Effector memory CD8-positive, alpha-beta T cell (primary cell): ENCODE results near the gene GGACT.

Experiments
- ATAC-seq: fragments of 150-1000 bp; cut with Tn5 transposase; replicated peaks from 2 replicates; pipeline ENCODE4 v1.10.0; 2021; ENCODE audit warnings: mild to moderate bottlenecking, moderate library complexity
- DNase-seq, 3 experiments: peaks; one replicate each; pipeline ENCODE4 v3.0.0; 2021
- H3K27ac Mint-ChIP-seq, 2 donors: one replicate each; pipeline ENCODE4 v1.8.0; 2022; ENCODE audit warnings: mild to moderate bottlenecking in 2 of 2, mixed read lengths in 2 of 2, moderate library complexity in 2 of 2
- H3K27me3 Mint-ChIP-seq, 2 donors: one replicate each; pipeline ENCODE4 v1.8.0; 2022; ENCODE audit warnings: mixed read lengths in 2 of 2
- H3K36me3 Mint-ChIP-seq: one replicate; pipeline ENCODE4 v1.8.0; 2022; ENCODE audit warnings: mild to moderate bottlenecking, moderate library complexity, mixed read lengths; ENCODE audit not compliant: insufficient read depth
- H3K4me1 Mint-ChIP-seq, 2 donors: one replicate each; pipeline ENCODE4 v1.8.0; 2022; ENCODE audit warnings: low read depth in 2 of 2, mixed read lengths in 2 of 2
- H3K4me3 Mint-ChIP-seq, 2 donors: one replicate each; pipeline ENCODE4 v1.8.0; 2022; ENCODE audit warnings: mild to moderate bottlenecking in 2 of 2, mixed read lengths in 2 of 2, moderate library complexity in 2 of 2
- H3K9me3 Mint-ChIP-seq, 2 donors: one replicate each; pipeline ENCODE4 v1.8.0; 2022; ENCODE audit warnings: mixed read lengths in 2 of 2

The GGACT gene

GRCh38 chr13:100517728-100518127 is 70.9 kb downstream of the GGACT start:
- ATAC-seq (peak; percentile 42), DNase-seq (no peak)
- Mint-ChIP-seq H3K27me3 (no peaks in the 10 kb centered on the region), H3K9me3 (no peaks in the 10 kb centered on the region), H3K36me3 (peaks cover 2% of the 10 kb centered on the region), H3K4me3 (peak overlapping the region; percentile 27 to 51), H3K4me1 (peaks cover 5 to 12% of the 10 kb centered on the region in 2 donors), H3K27ac (peak overlapping the region in 1 of 2 donors; percentile 27)

- Mint-ChIP-seq H3K4me1 (peaks cover 5 to 12% of the 10 kb centered on the region in 2 donors), H3K4me3 (peak overlapping the region in 1 of 2 donors; percentile 51), H3K27me3 (no peaks in the 10 kb centered on the region), H3K9me3 (no peaks in the 10 kb centered on the region), H3K36me3 (peaks cover 2% of the 10 kb centered on the region), H3K27ac (peak overlapping the region in 1 of 2 donors; percentile 27)
- DNase-seq (no peak), ATAC-seq (no peak)
Measured at GRCh38 chr13:100517135-100517534, 71.5 kb downstream of the GGACT start.

GRCh38 chr13:100515410-100515800 is 73.2 kb downstream of the GGACT start:
- DNase-seq: no peak
- H3K9me3 Mint-ChIP-seq: no peaks in the 10 kb centered on the region

GRCh38 chr13:100514788-100515409 is 73.7 kb downstream of the GGACT start:
- H3K4me3 Mint-ChIP-seq: no peak overlapping the region
- ATAC-seq (peak; percentile 98), DNase-seq (peak; percentile 65 to 75 (median 68))
- peaks cover 2% of the 10 kb centered on the region for H3K36me3 Mint-ChIP-seq
- H3K9me3 Mint-ChIP-seq: no peaks in the 10 kb centered on the region
- H3K4me1 Mint-ChIP-seq: peaks cover 5 to 8% of the 10 kb centered on the region in 2 donors
- H3K27ac Mint-ChIP-seq: no peak overlapping the region
- no peaks in the 10 kb centered on the region for H3K27me3 Mint-ChIP-seq

More at GRCh38 chr13:100515410-100515800, 73.2 kb downstream of the GGACT start:
- H3K4me3 Mint-ChIP-seq: no peak overlapping the region
- no peaks in the 10 kb centered on the region for H3K27me3 Mint-ChIP-seq
- peaks cover 2% of the 10 kb centered on the region for H3K36me3 Mint-ChIP-seq
- H3K4me1 Mint-ChIP-seq: peaks cover 5 to 8% of the 10 kb centered on the region in 2 donors
- peak overlapping the region in 1 of 2 donors; percentile 13 for H3K27ac Mint-ChIP-seq
- no peak for ATAC-seq

GRCh38 chr13:100513987-100514670 is 74.5 kb downstream of the GGACT start:
- ATAC-seq (no peak), DNase-seq (no peak)
- Mint-ChIP-seq H3K27ac (no peak overlapping the region), H3K4me1 (peaks cover 5 to 8% of the 10 kb centered on the region in 2 donors), H3K4me3 (no peak overlapping the region), H3K27me3 (no peaks in the 10 kb centered on the region), H3K36me3 (peaks cover 2% of the 10 kb centered on the region), H3K9me3 (no peaks in the 10 kb centered on the region)

- no peak for DNase-seq
- Mint-ChIP-seq H3K9me3 (no peaks in the 10 kb centered on the region), H3K4me3 (no peak overlapping the region), H3K27ac (peak overlapping the region in 1 of 2 donors; percentile 38), H3K36me3 (peaks cover 2% of the 10 kb centered on the region), H3K27me3 (no peaks in the 10 kb centered on the region), H3K4me1 (peaks cover 5 to 8% of the 10 kb centered on the region in 2 donors)
- no peak for ATAC-seq
Measured at GRCh38 chr13:100513171-100513570, 75.4 kb downstream of the GGACT start.

- H3K9me3 Mint-ChIP-seq: no peaks in the 10 kb centered on the region
- H3K4me1 Mint-ChIP-seq: peaks cover 3% of the 10 kb centered on the region in 2 donors
- H3K4me3 Mint-ChIP-seq: no peak overlapping the region
- DNase-seq (no peak), ATAC-seq (no peak)
- no peaks in the 10 kb centered on the region for H3K27me3 Mint-ChIP-seq
- H3K36me3 Mint-ChIP-seq: peaks cover 2% of the 10 kb centered on the region
- no peak overlapping the region for H3K27ac Mint-ChIP-seq
Measured at GRCh38 chr13:100512422-100512821, 76.2 kb downstream of the GGACT start.

- Mint-ChIP-seq H3K4me3 (no peak overlapping the region), H3K4me1 (peaks cover 4 to 7% of the 10 kb centered on the region in 2 donors), H3K27ac (no peak overlapping the region), H3K36me3 (no peaks in the 10 kb centered on the region), H3K27me3 (no peaks in the 10 kb centered on the region), H3K9me3 (no peaks in the 10 kb centered on the region)
- DNase-seq (no peak), ATAC-seq (no peak)
Measured at GRCh38 chr13:100511466-100511865, 77.1 kb downstream of the GGACT start.

- H3K4me1 Mint-ChIP-seq: peaks cover 11 to 15% of the 10 kb centered on the region in 2 donors
- ATAC-seq (no peak), DNase-seq (no peak)
- H3K27me3 Mint-ChIP-seq: no peaks in the 10 kb centered on the region
- H3K4me3 Mint-ChIP-seq: no peak overlapping the region
- H3K27ac Mint-ChIP-seq: no peak overlapping the region
- no peaks in the 10 kb centered on the region for H3K9me3 Mint-ChIP-seq
- no peaks in the 10 kb centered on the region for H3K36me3 Mint-ChIP-seq
Measured at GRCh38 chr13:100510208-100510957, 78.2 kb downstream of the GGACT start.

GRCh38 chr13:100508996-100509395 is 79.6 kb downstream of the GGACT start:
- DNase-seq (no peak), ATAC-seq (no peak)
- Mint-ChIP-seq H3K27ac (no peak overlapping the region), H3K4me1 (peaks cover 15% of the 10 kb centered on the region in 2 donors), H3K36me3 (no peaks in the 10 kb centered on the region), H3K9me3 (no peaks in the 10 kb centered on the region), H3K4me3 (no peak overlapping the region), H3K27me3 (no peaks in the 10 kb centered on the region)

GRCh38 chr13:100508455-100508854 is 80.1 kb downstream of the GGACT start:
- H3K9me3 Mint-ChIP-seq: no peaks in the 10 kb centered on the region
- H3K27me3 Mint-ChIP-seq: no peaks in the 10 kb centered on the region
- ATAC-seq: no peak
- peaks cover 15% of the 10 kb centered on the region in 2 donors for H3K4me1 Mint-ChIP-seq
- H3K36me3 Mint-ChIP-seq: no peaks in the 10 kb centered on the region
- no peak for DNase-seq
- H3K4me3 Mint-ChIP-seq: no peak overlapping the region
- no peak overlapping the region for H3K27ac Mint-ChIP-seq

- Mint-ChIP-seq H3K27ac (peak overlapping the region; percentile 92 to 95), H3K36me3 (no peaks in the 10 kb centered on the region), H3K9me3 (no peaks in the 10 kb centered on the region), H3K4me1 (peaks cover 15 to 19% of the 10 kb centered on the region in 2 donors), H3K4me3 (peak overlapping the region; percentile 80 to 89), H3K27me3 (no peaks in the 10 kb centered on the region)
- DNase-seq (no peak), ATAC-seq (peak; percentile 63)
Measured at GRCh38 chr13:100506600-100507422, 81.8 kb downstream of the GGACT start.

GRCh38 chr13:100506154-100506553 is 82.4 kb downstream of the GGACT start:
- H3K9me3 Mint-ChIP-seq: no peaks in the 10 kb centered on the region
- H3K4me3 Mint-ChIP-seq: peak overlapping the region; percentile 80 to 89
- H3K27ac Mint-ChIP-seq: peak overlapping the region; percentile 92 to 95
- H3K36me3 Mint-ChIP-seq: no peaks in the 10 kb centered on the region
- H3K4me1 Mint-ChIP-seq: peaks cover 15 to 19% of the 10 kb centered on the region in 2 donors
- no peak for DNase-seq
- ATAC-seq: peak; percentile 85
- no peaks in the 10 kb centered on the region for H3K27me3 Mint-ChIP-seq
